H9 (cell line): ENCODE data around the gene LRIF1. TPM values are rescaled to one million over a fixed set of nuclear protein-coding genes. Genes with fewer than 3 reads are reported as not detected.

ENCODE experiments used
- DNase-seq: peaks from one replicate; pipeline ENCODE4 v3.0.0-alpha.2; 2017
- H2AFZ ChIP-seq: one replicate; pipeline ENCODE4 v1.6.1; 2013; ENCODE audit warnings: mild to moderate bottlenecking, low read length, control low read depth, moderate library complexity
- H2AK5ac ChIP-seq: 2 replicates; pipeline ENCODE4 v1.6.1; 2013; ENCODE audit warnings: low read length, control low read depth, mixed read lengths; ENCODE audit not compliant: insufficient read length
- H2BK120ac ChIP-seq: one replicate; pipeline ENCODE4 v1.6.1; 2013; ENCODE audit warnings: low read depth, mild to moderate bottlenecking, low read length, control low read depth, inconsistent platforms; ENCODE audit not compliant: poor library complexity, severe bottlenecking
- H2BK12ac ChIP-seq: 2 replicates; pipeline ENCODE4 v1.6.1; 2013; ENCODE audit warnings: low read length, control low read depth, mixed read lengths, low read depth; ENCODE audit not compliant: insufficient read length
- H2BK15ac ChIP-seq: 2 replicates; pipeline ENCODE4 v1.6.1; 2013; ENCODE audit warnings: low read depth, low read length, control low read depth
- H2BK20ac ChIP-seq: one replicate; pipeline ENCODE4 v1.6.1; 2013; ENCODE audit warnings: low read depth, mild to moderate bottlenecking, low read length, control low read depth, inconsistent platforms; ENCODE audit not compliant: poor library complexity, severe bottlenecking
- H2BK5ac ChIP-seq: 2 replicates; pipeline ENCODE4 v1.6.1; 2013; ENCODE audit warnings: low read length, control low read depth, mixed read lengths; ENCODE audit not compliant: insufficient read length
- H3K14ac ChIP-seq: 2 replicates; pipeline ENCODE4 v1.6.1; 2013; ENCODE audit warnings: low read length, control low read depth; ENCODE audit not compliant: insufficient read depth
- H3K18ac ChIP-seq: 2 replicates; pipeline ENCODE4 v1.6.1; 2013; ENCODE audit warnings: low read depth, mild to moderate bottlenecking, mixed read lengths, low read length, control low read depth; ENCODE audit not compliant: insufficient read length
- H3K23ac ChIP-seq: 2 replicates; pipeline ENCODE4 v1.6.1; 2013; ENCODE audit warnings: low read length, control low read depth, mixed read lengths, low read depth; ENCODE audit not compliant: insufficient read length
- H3K23me2 ChIP-seq: 2 replicates; pipeline ENCODE4 v1.6.1; 2013; ENCODE audit warnings: low read depth, mild to moderate bottlenecking, mixed read lengths, low read length, control low read depth; ENCODE audit not compliant: insufficient read length, poor library complexity, severe bottlenecking
- H3K27ac ChIP-seq: 2 replicates; pipeline ENCODE4 v1.5.1; 2013; ENCODE audit warnings: low read length, control low read depth, mixed read lengths, low read depth; ENCODE audit not compliant: insufficient read length
- H3K27me3 ChIP-seq: 2 replicates; pipeline ENCODE4 v1.6.1; 2013; ENCODE audit warnings: low read length, control low read depth, inconsistent platforms; ENCODE audit not compliant: insufficient read depth
- H3K4ac ChIP-seq: 2 replicates; pipeline ENCODE4 v1.6.1; 2013; ENCODE audit warnings: low read depth, mild to moderate bottlenecking, control low read depth, inconsistent platforms, low read length, moderate library complexity
- H3K4me1 ChIP-seq: 2 replicates; pipeline ENCODE4 v1.6.1; 2013; ENCODE audit warnings: low read length, control low read depth, inconsistent platforms; ENCODE audit not compliant: insufficient read depth
- H3K4me2 ChIP-seq: 2 replicates; pipeline ENCODE4 v1.6.1; 2013; ENCODE audit warnings: low read length, control low read depth, mixed read lengths; ENCODE audit not compliant: insufficient read length, insufficient read depth
- H3K56ac ChIP-seq: 2 replicates; pipeline ENCODE4 v1.6.1; 2013; ENCODE audit warnings: low read depth, mild to moderate bottlenecking, mixed read lengths, low read length, control low read depth; ENCODE audit not compliant: insufficient read length
- H3K79me1 ChIP-seq: 2 replicates; pipeline ENCODE4 v1.6.1; 2013; ENCODE audit warnings: low read depth, mild to moderate bottlenecking, moderate library complexity, low read length, control low read depth, inconsistent platforms; ENCODE audit not compliant: insufficient read depth, poor library complexity, severe bottlenecking
- H3K79me2 ChIP-seq: 2 replicates; pipeline ENCODE4 v1.6.1; 2013; ENCODE audit warnings: low read length, control low read depth, inconsistent platforms; ENCODE audit not compliant: insufficient read depth
- H3K9ac ChIP-seq: 2 replicates; pipeline ENCODE4 v1.6.1; 2013; ENCODE audit warnings: low read length, control low read depth, mixed read lengths; ENCODE audit not compliant: insufficient read length; ENCODE audit errors: extremely low read depth
- H3K9me3 ChIP-seq: one replicate; pipeline ENCODE4 v1.6.1; 2013; ENCODE audit warnings: low read depth, low read length, inconsistent platforms; ENCODE audit not compliant: control insufficient read depth
- H3T11ph ChIP-seq: one replicate; pipeline ENCODE4 v1.6.1; 2013; ENCODE audit warnings: mild to moderate bottlenecking, low read length, control low read depth, inconsistent platforms
- H4K20me1 ChIP-seq: one replicate; pipeline ENCODE4 v1.6.1; 2013; ENCODE audit not compliant: control insufficient read depth, insufficient read length, insufficient read depth
- H4K5ac ChIP-seq: 2 replicates; pipeline ENCODE4 v1.6.1; 2013; ENCODE audit warnings: low read depth, mild to moderate bottlenecking, mixed read lengths, low read length, control low read depth; ENCODE audit not compliant: insufficient read length
- H4K8ac ChIP-seq: replicated peaks from 2 replicates; pipeline ENCODE4 v1.6.1; 2013; ENCODE audit warnings: low read length, control low read depth, mixed read lengths, low read depth; ENCODE audit not compliant: insufficient read length
- H4K91ac ChIP-seq: 2 replicates; pipeline ENCODE4 v1.6.1; 2013; ENCODE audit warnings: low read depth, mild to moderate bottlenecking, moderate library complexity, mixed read lengths, low read length, control low read depth; ENCODE audit not compliant: insufficient read length
- H3K27ac Mint-ChIP-seq, 3 experiments: 2 replicates in 2 of 3; 3 replicates in 1 of 3; pipeline ENCODE4 v1.8.0; 2020 to 2021; ENCODE audit warnings: mixed read lengths in 3 of 3, mild to moderate bottlenecking in 1 of 3, moderate library complexity in 1 of 3
- H3K27me3 Mint-ChIP-seq: 2 replicates; pipeline ENCODE4 v1.8.0; 2021; ENCODE audit warnings: low read depth, mild to moderate bottlenecking, moderate library complexity, mixed read lengths
- H3K36me3 Mint-ChIP-seq, 3 experiments: 2 replicates in 2 of 3; 3 replicates in 1 of 3; pipeline ENCODE4 v1.8.0; 2020 to 2021; ENCODE audit warnings: low read depth in 3 of 3, mixed read lengths in 3 of 3; ENCODE audit not compliant: insufficient read depth in 1 of 3
- H3K4me1 Mint-ChIP-seq, 2 experiments: 2 replicates each; pipeline ENCODE4 v1.8.0; 2020; ENCODE audit warnings: mixed read lengths in 2 of 2
- H3K4me3 Mint-ChIP-seq, 2 experiments: 2 replicates in 1 of 2; 3 replicates in 1 of 2; pipeline ENCODE4 v1.8.0; 2020 to 2021; ENCODE audit warnings: mild to moderate bottlenecking in 2 of 2, mixed read lengths in 2 of 2, moderate library complexity in 1 of 2
- H3K9me3 Mint-ChIP-seq, 2 experiments: 2 replicates in 1 of 2; 3 replicates in 1 of 2; pipeline ENCODE4 v1.8.0; 2020; ENCODE audit warnings: mild to moderate bottlenecking in 2 of 2, mixed read lengths in 2 of 2, moderate library complexity in 1 of 2
- CTCF ChIP-seq: fragments of 200-600 bp; sonication (generic); conservative IDR thresholded peaks from 3 replicates; pipeline ENCODE4 v1.8.0; 2021; ENCODE audit warnings: antibody characterized with exemption, mild to moderate bottlenecking
- total RNA-seq: library from RNA; stranded (reverse); gene quantifications from 2 replicates; pipeline ENCODE4 v1.2.1, GENCODE V29; 2021

Gene LRIF1
- total RNA-seq, 1 experiment from 2014 or later, result 13.6 TPM

DNA sequence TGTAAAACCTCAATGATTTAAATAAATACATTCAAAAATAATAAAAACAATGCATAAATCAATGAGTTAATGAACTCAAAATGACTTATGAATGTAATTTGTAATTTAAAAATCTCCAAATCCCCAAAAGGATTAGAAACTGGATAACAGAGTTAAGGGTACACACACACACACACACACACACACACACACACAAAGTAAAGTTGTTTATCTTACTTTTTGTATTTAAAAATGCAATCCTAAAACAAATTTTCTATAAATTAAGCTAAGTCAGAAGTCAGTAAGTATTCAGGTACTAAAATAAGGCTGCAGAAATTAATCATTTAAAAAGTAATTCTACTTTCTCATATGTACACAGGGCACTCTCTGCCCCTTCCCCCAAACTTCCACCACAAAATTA lies 1.8 kb downstream of the LRIF1 start:
- Histone ChIP-seq H3K23me2 (peaks cover 5% of the 10 kb centered on the region), H3K4me1 (no peaks in the 10 kb centered on the region), H4K5ac (no peak overlapping the region), H3K79me1 (no peaks in the 10 kb centered on the region), H3K4ac (no peak overlapping the region), H2BK5ac (no peak overlapping the region), H3T11ph (no peak overlapping the region), H2AK5ac (no peak overlapping the region), H3K14ac (no peak overlapping the region), H2AFZ (no peak overlapping the region), H3K9ac (no peak overlapping the region), H3K79me2 (peaks cover 5% of the 10 kb centered on the region; the same call in 1 of the 2 replicates), H2BK20ac (no peak overlapping the region), H3K4me2 (no peak overlapping the region), H4K20me1 (no peaks in the 10 kb centered on the region), H3K23ac (no peak overlapping the region), H2BK12ac (no peak overlapping the region), H3K18ac (no peak overlapping the region), H3K27ac (no peak overlapping the region), H3K56ac (no peak overlapping the region), H3K9me3 (no peaks in the 10 kb centered on the region), H3K27me3 (no peaks in the 10 kb centered on the region), H2BK120ac (no peak overlapping the region), H4K91ac (no peak overlapping the region), H2BK15ac (no peak overlapping the region), H4K8ac (no peak overlapping the region)
- no peak for TF ChIP-seq CTCF
- Mint-ChIP-seq H3K4me3 (peak overlapping the region; percentile 29 to 60; a peak in 4 of 5 replicates), H3K4me1 (peaks cover 3 to 19% of the 10 kb centered on the region in 2 experiments), H3K36me3 (peaks cover 0 to 12% (median 7%) of the 10 kb centered on the region in 3 experiments; a peak in 5 of 7 replicates), H3K27ac (no peak overlapping the region), H3K27me3 (peaks cover 13% of the 10 kb centered on the region), H3K9me3 (peaks cover 26 to 38% of the 10 kb centered on the region in 2 experiments)
- DNase-seq, result no peak
